ENCODE results near the gene UBE2D4. TPM values are rescaled to one million over a fixed set of nuclear protein-coding genes. Genes with fewer than 3 reads are reported as not detected.

UBE2D4 gene
- total RNA-seq, 1 experiment from 2014 or later: 2.4 TPM

- TF ChIP-seq ARID4B (CRISPR knock-in tag; IDR thresholded peaks at IDR 0.05; ENCODE audit: borderline replicate concordance) (peak; percentile 89; the same call in 1 of the 2 replicates), ZNF396 (CRISPR knock-in tag; IDR thresholded peaks at IDR 0.05; ENCODE audit: borderline replicate concordance) (no peak), SMAD4 (CRISPR knock-in tag; IDR thresholded peaks at IDR 0.05) (no peak), CREB1 (CRISPR knock-in tag; IDR thresholded peaks at IDR 0.05) (no peak), ETV6 (CRISPR knock-in tag; IDR thresholded peaks at IDR 0.05) (peak; percentile 96), STAT6 (CRISPR knock-in tag; conservative IDR thresholded peaks at IDR 0.05; ENCODE audit: low read depth) (no peak), AR (CRISPR knock-in tag; IDR thresholded peaks at IDR 0.05) (no peak), MAX (CRISPR knock-in tag; IDR thresholded peaks at IDR 0.05) (peak; percentile 96), E2F5 (CRISPR knock-in tag; IDR thresholded peaks at IDR 0.05) (peak; percentile 70), ZNF219 (CRISPR knock-in tag; IDR thresholded peaks at IDR 0.05; ENCODE audit: borderline replicate concordance) (0 out of 2 replicates have a peak, but pooled peaks have one; percentile 52), CDX4 (CRISPR knock-in tag; IDR thresholded peaks at IDR 0.05; ENCODE audit: borderline replicate concordance) (no peak), RORB (CRISPR knock-in tag; IDR thresholded peaks at IDR 0.05) (no peak), NR1H2 (CRISPR knock-in tag; IDR thresholded peaks at IDR 0.05) (no peak), FOXK1 (CRISPR knock-in tag; IDR thresholded peaks at IDR 0.05) (no peak), HMGA2 (CRISPR knock-in tag; IDR thresholded peaks at IDR 0.05) (no peak), CREM (CRISPR knock-in tag; IDR thresholded peaks at IDR 0.05) (peak; percentile 85; the same call in 1 of the 2 replicates)
- TF ChIP-seq, protein P1, sequence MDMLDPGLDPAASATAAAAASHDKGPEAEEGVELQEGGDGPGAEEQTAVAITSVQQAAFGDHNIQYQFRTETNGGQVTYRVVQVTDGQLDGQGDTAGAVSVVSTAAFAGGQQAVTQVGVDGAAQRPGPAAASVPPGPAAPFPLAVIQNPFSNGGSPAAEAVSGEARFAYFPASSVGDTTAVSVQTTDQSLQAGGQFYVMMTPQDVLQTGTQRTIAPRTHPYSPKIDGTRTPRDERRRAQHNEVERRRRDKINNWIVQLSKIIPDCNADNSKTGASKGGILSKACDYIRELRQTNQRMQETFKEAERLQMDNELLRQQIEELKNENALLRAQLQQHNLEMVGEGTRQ (CRISPR knock-in tag; IDR thresholded peaks at IDR 0.05): no peak
- TF ChIP-seq, protein P2, sequence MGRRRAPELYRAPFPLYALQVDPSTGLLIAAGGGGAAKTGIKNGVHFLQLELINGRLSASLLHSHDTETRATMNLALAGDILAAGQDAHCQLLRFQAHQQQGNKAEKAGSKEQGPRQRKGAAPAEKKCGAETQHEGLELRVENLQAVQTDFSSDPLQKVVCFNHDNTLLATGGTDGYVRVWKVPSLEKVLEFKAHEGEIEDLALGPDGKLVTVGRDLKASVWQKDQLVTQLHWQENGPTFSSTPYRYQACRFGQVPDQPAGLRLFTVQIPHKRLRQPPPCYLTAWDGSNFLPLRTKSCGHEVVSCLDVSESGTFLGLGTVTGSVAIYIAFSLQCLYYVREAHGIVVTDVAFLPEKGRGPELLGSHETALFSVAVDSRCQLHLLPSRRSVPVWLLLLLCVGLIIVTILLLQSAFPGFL (CRISPR knock-in tag; IDR thresholded peaks at IDR 0.05; ENCODE audit: borderline replicate concordance): no peak
- TF ChIP-seq, protein P3, sequence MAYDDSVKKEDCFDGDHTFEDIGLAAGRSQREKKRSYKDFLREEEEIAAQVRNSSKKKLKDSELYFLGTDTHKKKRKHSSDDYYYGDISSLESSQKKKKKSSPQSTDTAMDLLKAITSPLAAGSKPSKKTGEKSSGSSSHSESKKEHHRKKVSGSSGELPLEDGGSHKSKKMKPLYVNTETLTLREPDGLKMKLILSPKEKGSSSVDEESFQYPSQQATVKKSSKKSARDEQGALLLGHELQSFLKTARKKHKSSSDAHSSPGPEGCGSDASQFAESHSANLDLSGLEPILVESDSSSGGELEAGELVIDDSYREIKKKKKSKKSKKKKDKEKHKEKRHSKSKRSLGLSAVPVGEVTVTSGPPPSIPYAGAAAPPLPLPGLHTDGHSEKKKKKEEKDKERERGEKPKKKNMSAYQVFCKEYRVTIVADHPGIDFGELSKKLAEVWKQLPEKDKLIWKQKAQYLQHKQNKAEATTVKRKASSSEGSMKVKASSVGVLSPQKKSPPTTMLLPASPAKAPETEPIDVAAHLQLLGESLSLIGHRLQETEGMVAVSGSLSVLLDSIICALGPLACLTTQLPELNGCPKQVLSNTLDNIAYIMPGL (CRISPR knock-in tag; IDR thresholded peaks at IDR 0.05): peak; percentile 26; the same call in 1 of the 2 replicates
Measured at GRCh38 chr7:43925984-43926797, at the start of gene UBE2D4 (continued).
